Naive thymus-derived CD4-positive, alpha-beta T cell (primary cell): Measurements from ENCODE around the gene RSPH1. TPM values are rescaled to one million over a fixed set of nuclear protein-coding genes. Genes with fewer than 3 reads are reported as not detected.

ENCODE experiments used
- ATAC-seq: fragments of 150-1000 bp; cut with Tn5 transposase; 2 replicates; pipeline ENCODE4 v1.10.0; 2021; ENCODE audit warnings: mild to moderate bottlenecking, moderate library complexity
- CTCF ChIA-PET: fragments of 350-600 bp; sonication (Branson Sonifier 250); formaldehyde crosslinking; loops from one replicate; lab custom pipeline; 2021; ENCODE audit warnings: antibody characterized with exemption; lab: Charles Lee
- POLR2A ChIA-PET: fragments of 350-600 bp; sonication (Branson Sonifier 250); formaldehyde crosslinking; loops from one replicate; lab custom pipeline; 2021; ENCODE audit warnings: antibody characterized with exemption, inconsistent platforms; lab: Charles Lee
- DNase-seq, 9 donors: peaks; one replicate each; pipeline versions ENCODE4 v3.0.0 to v3.0.0-alpha.2; 2020 to 2022; ENCODE audit warnings: mixed read lengths in 1 of 9
- H3K27ac ChIP-seq: one replicate; pipeline ENCODE4 v1.7.0; 2013; ENCODE audit warnings: mild to moderate bottlenecking, low read depth, low read length, moderate library complexity
- H3K27me3 ChIP-seq, 2 donors: one replicate each; pipeline ENCODE4 v1.7.0; 2013; ENCODE audit warnings: low read length in 2 of 2, mild to moderate bottlenecking in 2 of 2, moderate library complexity in 2 of 2; ENCODE audit not compliant: control insufficient read depth in 2 of 2, insufficient read depth in 2 of 2
- H3K36me3 ChIP-seq, 3 experiments: 1 replicate in 2 of 3; 2 replicates in 1 of 3; pipeline ENCODE4 v1.7.0; 2013; ENCODE audit warnings: low read length in 3 of 3, mild to moderate bottlenecking in 3 of 3, moderate library complexity in 1 of 3; ENCODE audit not compliant: insufficient read depth in 3 of 3, control insufficient read depth in 2 of 3
- H3K4me1 ChIP-seq, 2 donors: one replicate each; pipeline ENCODE4 v1.7.0; 2013; ENCODE audit warnings: low read length in 2 of 2, mild to moderate bottlenecking in 2 of 2, moderate library complexity in 1 of 2; ENCODE audit not compliant: control insufficient read depth in 2 of 2, insufficient read depth in 2 of 2
- H3K4me3 ChIP-seq: 2 replicates; pipeline ENCODE4 v1.7.0; 2013; ENCODE audit warnings: mild to moderate bottlenecking, low read length
- H3K9me3 ChIP-seq, 3 experiments: 1 replicate in 2 of 3; 2 replicates in 1 of 3; pipeline ENCODE4 v1.7.0; 2013; ENCODE audit warnings: low read length in 3 of 3; ENCODE audit not compliant: control insufficient read depth in 2 of 3
- H3K27ac Mint-ChIP-seq, 9 donors: one replicate each; pipeline ENCODE4 v1.8.0; 2020 to 2022; ENCODE audit warnings: mixed read lengths in 9 of 9, mild to moderate bottlenecking in 8 of 9, moderate library complexity in 5 of 9, inconsistent platforms in 2 of 9
- H3K27me3 Mint-ChIP-seq, 5 donors: one replicate each; pipeline ENCODE4 v1.8.0; 2021 to 2022; ENCODE audit warnings: mixed read lengths in 5 of 5, mild to moderate bottlenecking in 1 of 5
- H3K36me3 Mint-ChIP-seq, 5 donors: one replicate each; pipeline ENCODE4 v1.8.0; 2020 to 2022; ENCODE audit warnings: mixed read lengths in 5 of 5, mild to moderate bottlenecking in 3 of 5, inconsistent platforms in 1 of 5
- H3K4me1 Mint-ChIP-seq, 7 donors: one replicate each; pipeline ENCODE4 v1.8.0; 2020 to 2022; ENCODE audit warnings: mixed read lengths in 7 of 7, mild to moderate bottlenecking in 3 of 7, inconsistent platforms in 1 of 7
- H3K4me3 Mint-ChIP-seq, 10 donors: one replicate each; pipeline ENCODE4 v1.8.0; 2020 to 2022; ENCODE audit warnings: mild to moderate bottlenecking in 10 of 10, mixed read lengths in 10 of 10, moderate library complexity in 6 of 10, inconsistent platforms in 2 of 10
- H3K9me3 Mint-ChIP-seq, 11 donors: one replicate each; pipeline ENCODE4 v1.8.0; 2020 to 2022; ENCODE audit warnings: mixed read lengths in 11 of 11, mild to moderate bottlenecking in 4 of 11, inconsistent platforms in 1 of 11, moderate library complexity in 1 of 11
- intact Hi-C, 2 donors: fragments of 100-400 bp; cut with micrococcal nuclease; formaldehyde crosslinking; loops; one replicate each; pipeline ENCODE4 v1.15.1; 2023
- polyA plus RNA-seq, 2 donors: library from polyadenylated mRNA; unstranded; fragments of 300-500 nt; fragmentation: Illumina TruSeq; gene quantifications; one replicate each; pipeline ENCODE4 v1.2.3, GENCODE V29; 2021
- total RNA-seq, 6 experiments: library from RNA in 5 of 6; stranded (reverse) in 5 of 6; gene quantifications; 1 replicate in 5 of 6; 2 replicates in 1 of 6; pipeline ENCODE4 v1.2.3 and lab custom pipeline; 2021 to 2026

RSPH1 gene
- total and polyA plus RNA-seq, 7 experiments from 2014 or later: 0.27 to 0.40 TPM; not detected in 5

- ATAC-seq (no peak), DNase-seq (no peak)
- ChIA-PET POLR2A (interaction anchor here (0.9 kb wide), 1 partner anchor 40 kb away, joined by 3 read pairs; the partner anchor contains the start of gene RSPH1), CTCF (interaction anchor here (0.9 kb wide), 1 partner anchor 9 kb away, joined by 3 read pairs; no protein-coding TSS in a partner anchor)
- Histone ChIP-seq H3K27me3 (no peaks in the 10 kb centered on the region), H3K9me3 (no peaks in the 10 kb centered on the region), H3K27ac (no peak overlapping the region), H3K4me1 (peaks cover 0 to 17% of the 10 kb centered on the region in 2 donors), H3K4me3 (no peak overlapping the region), H3K36me3 (no peaks in the 10 kb centered on the region)
- H3K4me1 Mint-ChIP-seq: peaks cover 18 to 61% (median 48%) of the 10 kb centered on the region in 7 donors
- H3K4me3 Mint-ChIP-seq: peak overlapping the region in 1 of 10 donors; percentile 17
- H3K27ac Mint-ChIP-seq: peak overlapping the region in 2 of 9 donors; percentile 32 to 45
- no peaks in the 10 kb centered on the region for H3K9me3 Mint-ChIP-seq
- intact Hi-C loops: no loop called here
- H3K36me3 Mint-ChIP-seq: no peaks in the 10 kb centered on the region
- H3K27me3 Mint-ChIP-seq: no peaks in the 10 kb centered on the region
Observed at GRCh38 chr21:42455196-42455595, 40.8 kb downstream of the RSPH1 start.

- POLR2A ChIA-PET: interaction anchor here (0.9 kb wide), 1 partner anchor 41 kb away, joined by 3 read pairs; the partner anchor contains the start of gene RSPH1
- no peaks in the 10 kb centered on the region for H3K36me3 Mint-ChIP-seq
- intact Hi-C loops: no loop called here
Observed at GRCh38 chr21:42454786-42455185, 41.2 kb downstream of the RSPH1 start.

GRCh38 chr21:42453986-42454570, 41.9 kb downstream of the RSPH1 start:
- POLR2A ChIA-PET: no interaction called here
- no peak for ATAC-seq
- CTCF ChIA-PET: interaction anchor here (0.7 kb wide), 1 partner anchor 112 kb away, joined by 3 read pairs; no protein-coding TSS in a partner anchor

More at GRCh38 chr21:42454786-42455185, 41.2 kb downstream of the RSPH1 start:
- no peak overlapping the region for H3K27ac Mint-ChIP-seq
- Histone ChIP-seq H3K4me1 (peaks cover 0 to 17% of the 10 kb centered on the region in 2 donors), H3K27me3 (no peaks in the 10 kb centered on the region), H3K9me3 (no peaks in the 10 kb centered on the region), H3K27ac (no peak overlapping the region), H3K36me3 (no peaks in the 10 kb centered on the region), H3K4me3 (no peak overlapping the region)
- ATAC-seq (no peak), DNase-seq (no peak)
- no peaks in the 10 kb centered on the region for H3K9me3 Mint-ChIP-seq
- no peaks in the 10 kb centered on the region for H3K27me3 Mint-ChIP-seq
- CTCF ChIA-PET: no interaction called here
- peaks cover 19 to 61% (median 48%) of the 10 kb centered on the region in 7 donors for H3K4me1 Mint-ChIP-seq
- H3K4me3 Mint-ChIP-seq: no peak overlapping the region

GRCh38 chr21:42453224-42453985, 42.6 kb downstream of the RSPH1 start:
- ATAC-seq (no peak), DNase-seq (no peak)
- Histone ChIP-seq H3K4me3 (no peak overlapping the region), H3K27me3 (no peaks in the 10 kb centered on the region), H3K36me3 (peaks cover 0 to 6% (median 0%) of the 10 kb centered on the region in 3 experiments), H3K27ac (no peak overlapping the region), H3K9me3 (no peaks in the 10 kb centered on the region), H3K4me1 (peaks cover 4 to 20% of the 10 kb centered on the region in 2 donors)
- Mint-ChIP-seq H3K9me3 (peaks cover 0 to 2% (median 0%) of the 10 kb centered on the region in 11 donors), H3K27me3 (no peaks in the 10 kb centered on the region), H3K27ac (peak overlapping the region in 3 of 9 donors; percentile 14 to 82 (median 16)), H3K36me3 (peaks cover 0 to 4% (median 0%) of the 10 kb centered on the region in 5 donors), H3K4me3 (no peak overlapping the region), H3K4me1 (peaks cover 20 to 67% (median 54%) of the 10 kb centered on the region in 7 donors)
- ChIA-PET CTCF (interaction anchor here (0.7 kb wide), 1 partner anchor 112 kb away, joined by 3 read pairs; no protein-coding TSS in a partner anchor), POLR2A (no interaction called here)
- intact Hi-C loops: no loop called here

More at GRCh38 chr21:42453986-42454570, 41.9 kb downstream of the RSPH1 start:
- Histone ChIP-seq H3K27ac (no peak overlapping the region), H3K36me3 (no peaks in the 10 kb centered on the region), H3K4me1 (peaks cover 4 to 20% of the 10 kb centered on the region in 2 donors), H3K4me3 (no peak overlapping the region), H3K9me3 (no peaks in the 10 kb centered on the region), H3K27me3 (no peaks in the 10 kb centered on the region)
- Mint-ChIP-seq H3K27ac (peak overlapping the region in 1 of 9 donors; percentile 10), H3K27me3 (no peaks in the 10 kb centered on the region), H3K36me3 (peaks cover 0 to 3% (median 0%) of the 10 kb centered on the region in 5 donors), H3K4me3 (no peak overlapping the region), H3K9me3 (peaks cover 0 to 2% (median 0%) of the 10 kb centered on the region in 11 donors), H3K4me1 (peaks cover 19 to 63% (median 51%) of the 10 kb centered on the region in 7 donors)
- DNase-seq: no peak
- intact Hi-C loops: no loop called here

- peak overlapping the region in 7 of 9 donors; percentile 56 to 86 (median 80) for H3K27ac Mint-ChIP-seq
- CTCF ChIA-PET: interaction anchor here (0.6 to 3.1 kb wide), 3 partner anchors 12 to 71 kb away, joined by 3 to 15 read pairs (median 3); partner anchors contain the start of gene UBASH3A
Observed at GRCh38 chr21:42452401-42453223, 43.4 kb downstream of the RSPH1 start.

More at GRCh38 chr21:42452401-42453223, 43.4 kb downstream of the RSPH1 start:
- Mint-ChIP-seq H3K4me3 (no peak overlapping the region), H3K36me3 (peaks cover 0 to 8% (median 5%) of the 10 kb centered on the region in 5 donors), H3K9me3 (peaks cover 0 to 2% (median 0%) of the 10 kb centered on the region in 11 donors), H3K4me1 (peaks cover 20 to 73% (median 62%) of the 10 kb centered on the region in 7 donors), H3K27me3 (no peaks in the 10 kb centered on the region)
- no peaks in the 10 kb centered on the region for H3K9me3 ChIP-seq
- peaks cover 0 to 14% (median 0%) of the 10 kb centered on the region in 3 experiments for H3K36me3 ChIP-seq
- intact Hi-C loops: no loop called here
- no peak for DNase-seq
- H3K4me3 ChIP-seq: no peak overlapping the region
- peaks cover 4 to 20% of the 10 kb centered on the region in 2 donors for H3K4me1 ChIP-seq
- H3K27me3 ChIP-seq: no peaks in the 10 kb centered on the region
- no peak for ATAC-seq
- H3K27ac ChIP-seq: no peak overlapping the region
- POLR2A ChIA-PET: no interaction called here
